ENCODE results near the gene ERCC1.
A peak's percentile ranks its signal among the peaks of the same experiment; 100 is the strongest.

ERCC1 gene

GRCh38 chr19:45444318-45445041, 20.8 kb upstream of the ERCC1 start:
- Histone ChIP-seq H4K20me1 (ENCODE audit: control insufficient read depth, insufficient read depth, low read depth, low read length) (no peaks in the 10 kb centered on the region), H3K79me2 (ENCODE audit: control insufficient read depth, low read length) (no peaks in the 10 kb centered on the region), H3K36me3 (ENCODE audit: control insufficient read depth, low read length) (no peaks in the 10 kb centered on the region), H3K9me2 (replicated peaks; ENCODE audit: control insufficient read depth, low read length) (no peaks in the 10 kb centered on the region), H3F3A (ENCODE audit: control insufficient read depth, insufficient read depth) (peaks cover 42% of the 10 kb centered on the region), H3K4me2 (ENCODE audit: low read length) (peak overlapping the region; percentile 97), H3K4me1 (ENCODE audit: control insufficient read depth, low read length) (peaks cover 50% of the 10 kb centered on the region), H3K27me3 (ENCODE audit: control insufficient read depth, low read length) (no peaks in the 10 kb centered on the region), H3K4me3 (ENCODE audit: low read length) (peak overlapping the region; percentile 79), H3K9me3 (ENCODE audit: control insufficient read depth, insufficient read depth, low read length) (no peaks in the 10 kb centered on the region), H3K27ac (ENCODE audit: low read depth, low read length) (peak overlapping the region; percentile 40)
- no peak for TF ChIP-seq EZH2phosphoT487 (IDR thresholded peaks at IDR 0.05; ENCODE audit: borderline replicate concordance, low read length)
- TF ChIP-seq CTCF (IDR thresholded peaks at IDR 0.05; ENCODE audit: low read depth, low read length, poor library complexity, severe bottlenecking), result no peak

GRCh38 chr19:45443462-45444317, 20.0 kb upstream of the ERCC1 start:
- H3K27me3 ChIP-seq (ENCODE audit: control insufficient read depth, low read length), result no peaks in the 10 kb centered on the region
- H3F3A ChIP-seq (ENCODE audit: control insufficient read depth, insufficient read depth), result peaks cover 40% of the 10 kb centered on the region
- peak overlapping the region; percentile 97 for H3K4me2 ChIP-seq (ENCODE audit: low read length)
- H3K9me3 ChIP-seq (ENCODE audit: control insufficient read depth, insufficient read depth, low read length), result no peaks in the 10 kb centered on the region
- peak overlapping the region; percentile 79 for H3K4me3 ChIP-seq (ENCODE audit: low read length)
- no peaks in the 10 kb centered on the region for H3K36me3 ChIP-seq (ENCODE audit: control insufficient read depth, low read length)
- no peaks in the 10 kb centered on the region for H3K79me2 ChIP-seq (ENCODE audit: control insufficient read depth, low read length)
- no peaks in the 10 kb centered on the region for H4K20me1 ChIP-seq (ENCODE audit: control insufficient read depth, insufficient read depth, low read depth, low read length)
- no peak for TF ChIP-seq CTCF (IDR thresholded peaks at IDR 0.05; ENCODE audit: low read depth, low read length, poor library complexity, severe bottlenecking)
- TF ChIP-seq EZH2phosphoT487 (IDR thresholded peaks at IDR 0.05; ENCODE audit: borderline replicate concordance, low read length), result no peak
- peaks cover 49% of the 10 kb centered on the region for H3K4me1 ChIP-seq (ENCODE audit: control insufficient read depth, low read length)
- H3K9me2 ChIP-seq (replicated peaks; ENCODE audit: control insufficient read depth, low read length), result no peaks in the 10 kb centered on the region
- H3K27ac ChIP-seq (ENCODE audit: low read depth, low read length), result 0 out of 2 replicates have a peak overlapping the region, but pooled peaks have one; percentile 7

GRCh38 chr19:45442778-45443461, 19.2 kb upstream of the ERCC1 start:
- peak overlapping the region; percentile 17; the same call in 1 of the 2 replicates for H3K27ac ChIP-seq (ENCODE audit: low read depth, low read length)
- H3K27me3 ChIP-seq (ENCODE audit: control insufficient read depth, low read length), result no peaks in the 10 kb centered on the region
- peaks cover 49% of the 10 kb centered on the region for H3K4me1 ChIP-seq (ENCODE audit: control insufficient read depth, low read length)
- H3K9me2 ChIP-seq (replicated peaks; ENCODE audit: control insufficient read depth, low read length), result no peaks in the 10 kb centered on the region
- H3K4me3 ChIP-seq (ENCODE audit: low read length), result peak overlapping the region; percentile 79
- H4K20me1 ChIP-seq (ENCODE audit: control insufficient read depth, insufficient read depth, low read depth, low read length), result no peaks in the 10 kb centered on the region
- no peaks in the 10 kb centered on the region for H3K9me3 ChIP-seq (ENCODE audit: control insufficient read depth, insufficient read depth, low read length)
- H3K36me3 ChIP-seq (ENCODE audit: control insufficient read depth, low read length), result no peaks in the 10 kb centered on the region
- peak overlapping the region; percentile 97 for H3K4me2 ChIP-seq (ENCODE audit: low read length)
- TF ChIP-seq EZH2phosphoT487 (IDR thresholded peaks at IDR 0.05; ENCODE audit: borderline replicate concordance, low read length) (no peak), CTCF (IDR thresholded peaks at IDR 0.05; ENCODE audit: low read depth, low read length, poor library complexity, severe bottlenecking) (no peak)
- H3F3A ChIP-seq (ENCODE audit: control insufficient read depth, insufficient read depth), result peaks cover 37% of the 10 kb centered on the region
- no peaks in the 10 kb centered on the region for H3K79me2 ChIP-seq (ENCODE audit: control insufficient read depth, low read length)

Measured in DOHH2 (cell line).